ENCODE data around the gene TKTL1.

Gene TKTL1

GRCh38 chrX:154378059-154378798 lies 82.6 kb downstream of the TKTL1 start:
- ATAC-seq = peak; percentile 1

DNA sequence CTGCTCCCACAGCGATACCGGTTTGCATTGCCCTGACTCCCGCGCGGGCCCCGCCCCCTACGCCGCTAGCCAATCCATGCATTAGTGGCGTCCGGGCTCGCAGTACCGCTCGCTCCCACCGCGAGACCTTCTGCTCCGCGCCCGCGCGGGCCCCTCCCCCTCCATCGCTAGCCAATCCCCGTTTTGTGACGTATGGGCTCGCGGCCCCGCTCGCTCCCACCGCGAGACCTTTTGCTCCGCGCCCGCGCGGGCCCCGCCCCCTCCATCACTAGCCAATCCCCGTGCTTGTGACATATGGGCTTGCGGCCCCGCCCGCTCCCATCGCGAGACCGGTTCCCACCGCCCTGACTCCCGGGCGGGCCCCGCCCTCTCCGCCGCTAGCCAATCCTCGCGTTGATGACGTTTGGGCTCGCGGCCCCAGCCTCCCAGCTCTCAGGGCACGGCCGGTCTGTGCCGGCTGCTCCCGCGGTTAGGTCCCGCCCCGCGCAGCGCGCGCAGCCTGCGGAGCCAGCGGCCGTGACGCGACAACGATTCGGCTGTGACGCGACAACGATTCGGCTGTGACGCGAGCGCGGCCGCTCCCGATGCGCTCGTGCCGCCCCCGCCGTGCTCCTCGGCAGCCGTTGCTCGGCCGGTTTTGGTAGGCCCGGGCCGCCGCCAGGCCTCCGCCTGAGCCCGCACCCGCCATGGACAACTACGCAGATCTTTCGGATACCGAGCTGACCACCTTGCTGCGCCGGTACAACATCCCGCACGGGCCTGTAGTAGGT lies 83.4 kb downstream of the TKTL1 start, which contains the start of gene EMD:
Gene EMD, plus strand, starts transcription at position 497 of the 770 bp plus-strand sequence. Its CDS starts 190 bp downstream, at position 687.
- ATAC-seq = peak; percentile 89

More at GRCh38 chrX:154378059-154378798, 82.6 kb downstream of the TKTL1 start:
- DNase-seq = peak; percentile 93

DNA sequence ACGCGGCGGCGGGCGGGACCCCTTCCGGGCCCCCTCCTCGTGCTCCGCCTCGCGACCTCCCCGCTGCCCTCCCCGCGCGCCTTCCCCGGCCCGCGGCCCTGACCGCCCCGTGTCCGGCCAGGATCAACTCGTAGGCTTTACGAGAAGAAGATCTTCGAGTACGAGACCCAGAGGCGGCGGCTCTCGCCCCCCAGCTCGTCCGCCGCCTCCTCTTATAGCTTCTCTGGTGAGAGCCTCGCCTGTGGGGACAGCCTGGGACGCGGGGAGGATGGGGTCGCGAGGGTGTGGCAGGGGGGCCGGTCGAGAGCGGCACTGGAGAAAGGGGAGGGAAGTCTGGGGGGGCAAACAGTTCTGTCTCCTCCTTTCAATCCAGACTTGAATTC lies 84.0 kb downstream of the TKTL1 start:
- no peak for ATAC-seq
- DNase-seq = no peak

More for the DNA sequence above, 83.4 kb downstream of the TKTL1 start, which contains the start of gene EMD:
- peak; percentile 94 for DNase-seq

Data from stimulated activated naive CD8-positive, alpha-beta T cell treated with anti-CD3 and anti-CD28 coated beads, Interleukin-15, Interleukin-2, amounts not matched to agents 100 U/mL and 50 U/mL, for 24 hours (primary cell).